ENCODE results near the gene PGK1.
"Not testable (repeated sequence)": the region's sequence is repeated elsewhere in the genome, so short reads cannot be mapped to it uniquely, and the experiment has no call there.

- not testable (repeated sequence) for TF ChIP-seq CTCF, POLR2A (IDR thresholded peaks at IDR 0.05)
Measured at GRCh38 chrX:78073147-78074077, 30.6 kb upstream of the PGK1 start.

All from sigmoid colon (tissue), 3 donors.